ENCODE measurements around the gene CRIP1. TPM values are rescaled to one million over a fixed set of nuclear protein-coding genes. Genes with fewer than 3 reads are reported as not detected.

CRIP1 gene
- total and polyA plus RNA-seq, 10 of the 15 experiments (the other 5 are each of a cell fraction or from before 2014, with no cell fraction given), result 66.8 to 259 (median 154) TPM

GRCh38 chr14:105532735-105533141, 46.1 kb downstream of the CRIP1 start:
- peaks cover 4% of the 10 kb centered on the region for H3K4me1 ChIP-seq (ENCODE audit: control insufficient read depth, insufficient read depth, low read length)

More at GRCh38 chr14:105532735-105533141, 46.1 kb downstream of the CRIP1 start:
- ATAC-seq (peak; percentile 71), DNase-seq (ENCODE audit: low read depth, low spot score) (no peak), FAIRE-seq (peak; percentile 78)
- Histone ChIP-seq H3K9ac (ENCODE audit: control insufficient read depth, insufficient read depth, low read length) (no peak overlapping the region), H3K79me2 (ENCODE audit: control insufficient read depth, insufficient read depth, low read length) (no peaks in the 10 kb centered on the region), H3K4me3 (no peak overlapping the region), H3K36me3 (ENCODE audit: control insufficient read depth in 2 of 2, insufficient read depth in 2 of 2, low read length in 1 of 2) (no peaks in the 10 kb centered on the region), H4K20me1 (ENCODE audit: control insufficient read depth, insufficient read depth) (no peaks in the 10 kb centered on the region), H3K27me3 (replicated peaks in 1 of 2; ENCODE audit: control insufficient read depth in 2 of 2, insufficient read depth in 2 of 2, low read length in 1 of 2) (peaks cover 2 to 6% of the 10 kb centered on the region in 2 experiments; a peak in 3 of 4 replicates), H3K27ac (ENCODE audit: control insufficient read depth, insufficient read depth) (no peak overlapping the region), H3K9me3 (replicated peaks; ENCODE audit: control insufficient read depth, insufficient read depth, low read length) (no peaks in the 10 kb centered on the region), H2AFZ (ENCODE audit: control insufficient read depth, low read depth, low read length) (no peak overlapping the region), H3K4me2 (ENCODE audit: control insufficient read depth, insufficient read depth) (peak overlapping the region; percentile 20; the same call in 1 of the 2 replicates)
- no TSS peak for BruUV-seq (replicated peaks)
- ChIA-PET SMC1A (ENCODE audit: uncharacterized antibody, unreplicated experiment) (interaction anchor here (1.4 kb wide), 1 partner anchor 162 kb away, joined by 6 read pairs; no protein-coding TSS in a partner anchor), CTCF (interaction anchor here (0.6 to 3.0 kb wide), 7 partner anchors 11 to 885 kb away, joined by 3 to 17 read pairs (median 5); no protein-coding TSS in a partner anchor), POLR2A (no interaction called here), RAD21 (ENCODE audit: unreplicated experiment) (interaction anchor here (1.0 to 1.5 kb wide), 3 partner anchors 17 to 840 kb away, joined by 3 read pairs; no protein-coding TSS in a partner anchor)
- in situ Hi-C loops (cut with MboI) (loop anchor here (10.0 kb wide), 2 partner anchors 472 to 632 kb away; no protein-coding TSS in a partner anchor), intact Hi-C loops (cut with micrococcal nuclease; ENCODE audit: unreplicated experiment) (loop anchor here (2.0 to 10.0 kb wide), 3 partner anchors 162 to 882 kb away; no protein-coding TSS in a partner anchor)
- TF ChIP-seq ATF2 (IDR thresholded peaks at IDR 0.05; ENCODE audit: low read length), result no peak
- TF ChIP-seq PML (IDR thresholded peaks at IDR 0.05; ENCODE audit: low read length), result no peak
- peak; percentile 31 to 67 (median 48) for TF ChIP-seq CTCF (IDR thresholded peaks at IDR 0.05 in 2 of 3, conservative IDR thresholded peaks at IDR 0.05 in 1 of 3; ENCODE audit: control insufficient read depth in 2 of 3, extremely low read depth in 1 of 3, insufficient read depth in 1 of 3, low read depth in 3 of 3, low read length in 3 of 3)
- 0 out of 2 replicates have a peak, but pooled peaks have one; percentile 34 for TF ChIP-seq YY1 (IDR thresholded peaks at IDR 0.05; ENCODE audit: low read depth, low read length)
- peak; percentile 16; the same call in 1 of the 2 replicates for TF ChIP-seq RAD21 (IDR thresholded peaks at IDR 0.05; ENCODE audit: insufficient read depth, low read depth, low read length)
- no peak for TF ChIP-seq ZZZ3 (IDR thresholded peaks at IDR 0.05; ENCODE audit: control insufficient read depth, insufficient read length, low read depth)
- TF ChIP-seq SMC3 (IDR thresholded peaks at IDR 0.05; ENCODE audit: borderline replicate concordance, low read length), result peak; percentile 39; the same call in 1 of the 2 replicates
- no peak for TF ChIP-seq HDAC2 (IDR thresholded peaks at IDR 0.05)
- WGBS (ENCODE audit: insufficient coverage, insufficient replicate concordance, low lambda C conversion rate, missing lambda C conversion rate), result under 1% methylated on average over 10 of the region's 10 CpGs

All from GM12878 (cell line).